Measurements from ENCODE around the gene COL26A1. TPM values are rescaled to one million over a fixed set of nuclear protein-coding genes. Genes with fewer than 3 reads are reported as not detected.

Gene COL26A1
- total RNA-seq, 1 experiment from 2014 or later, result 42.6 TPM

- Histone ChIP-seq H2AFZ (ENCODE audit: low read length) (no peak overlapping the region), H2BK15ac (ENCODE audit: low read depth, low read length) (no peak overlapping the region), H4K91ac (ENCODE audit: insufficient read length, low read depth, low read length) (no peak overlapping the region), H3K14ac (ENCODE audit: insufficient read depth, low read length) (no peak overlapping the region), H3K18ac (ENCODE audit: insufficient read length, low read depth, low read length) (no peak overlapping the region), H3K79me2 (ENCODE audit: insufficient read depth, low read length) (no peaks in the 10 kb centered on the region), H3K4me2 (ENCODE audit: insufficient read depth, insufficient read length, low read length) (no peak overlapping the region), H2BK5ac (ENCODE audit: insufficient read length, low read length) (no peak overlapping the region), H3K23me2 (ENCODE audit: insufficient read length, low read depth, low read length, poor library complexity, severe bottlenecking) (no peaks in the 10 kb centered on the region), H3K4me1 (ENCODE audit: insufficient read depth, low read length) (no peaks in the 10 kb centered on the region), H3K9ac (ENCODE audit: extremely low read depth, insufficient read length, low read length) (no peak overlapping the region), H3K9me3 (ENCODE audit: control insufficient read depth, low read depth, low read length) (no peaks in the 10 kb centered on the region), H4K5ac (ENCODE audit: insufficient read length, low read depth, low read length) (no peak overlapping the region), H3K56ac (ENCODE audit: insufficient read length, low read depth, low read length) (no peak overlapping the region), H2BK120ac (ENCODE audit: low read depth, low read length, poor library complexity, severe bottlenecking) (no peak overlapping the region), H2BK12ac (ENCODE audit: insufficient read length, low read depth, low read length) (no peak overlapping the region), H3K4ac (ENCODE audit: low read depth, low read length) (no peak overlapping the region), H3T11ph (ENCODE audit: low read length) (no peak overlapping the region), H3K79me1 (ENCODE audit: insufficient read depth, low read depth, low read length, poor library complexity, severe bottlenecking) (no peaks in the 10 kb centered on the region), H3K23ac (ENCODE audit: insufficient read length, low read depth, low read length) (no peak overlapping the region), H2AK5ac (ENCODE audit: insufficient read length, low read length) (no peak overlapping the region), H3K27me3 (ENCODE audit: insufficient read depth, low read length) (no peaks in the 10 kb centered on the region), H3K27ac (ENCODE audit: insufficient read length, low read depth, low read length) (no peak overlapping the region), H4K8ac (replicated peaks; ENCODE audit: insufficient read length, low read depth, low read length) (no peak overlapping the region), H2BK20ac (ENCODE audit: low read depth, low read length, poor library complexity, severe bottlenecking) (no peak overlapping the region), H4K20me1 (ENCODE audit: control insufficient read depth, insufficient read depth, insufficient read length) (no peaks in the 10 kb centered on the region)
- Mint-ChIP-seq H3K9me3 (no peaks in the 10 kb centered on the region), H3K4me1 (peaks cover 0 to 7% of the 10 kb centered on the region in 2 experiments; a peak in 1 of 4 replicates), H3K27me3 (ENCODE audit: low read depth) (peaks cover 25% of the 10 kb centered on the region), H3K4me3 (no peak overlapping the region), H3K27ac (no peak overlapping the region), H3K36me3 (ENCODE audit: insufficient read depth in 1 of 3, low read depth in 3 of 3) (no peaks in the 10 kb centered on the region)
- no peak for DNase-seq
- TF ChIP-seq CTCF (conservative IDR thresholded peaks at IDR 0.05), result no peak
- no CpG with 5 or more reads among the region's 18 CpGs for WGBS (ENCODE audit: extremely low coverage, insufficient read length, low lambda C conversion rate)
These were observed 228.2 kb downstream of the COL26A1 start for GRCh38 chr7:101590663-101591435.
